OCI-LY7 (cell line): ENCODE data around the gene ACAD8. TPM values are rescaled to one million over a fixed set of nuclear protein-coding genes. Genes with fewer than 3 reads are reported as not detected.

Experiments used
- BruUV-seq: library from RNA; stranded (reverse); fragments of 400-500 nt; replicated peaks from 2 replicates; lab custom pipeline; 2021; lab: Mats Ljungman, UMichigan
- CTCF ChIA-PET: fragments of 300-600 bp; sonication (Branson Sonifier 250); formaldehyde crosslinking; loops from one replicate; lab custom pipeline; 2022; ENCODE audit warnings: antibody characterized with exemption; ENCODE audit not compliant: unreplicated experiment; lab: Charles Lee
- POLR2A ChIA-PET: fragments of 300-600 bp; sonication (Branson Sonifier 250); formaldehyde crosslinking; loops from one replicate; lab custom pipeline; 2022; ENCODE audit warnings: antibody characterized with exemption; lab: Charles Lee
- DNase-seq: peaks from one replicate; pipeline ENCODE4 v3.0.0-alpha.2; 2015; ENCODE audit warnings: low spot score
- H2AFZ ChIP-seq: fragments of 200-600 bp; sonication (generic), shearing (Covaris generic); 2 replicates; pipeline ENCODE4 v1.6.1; 2014; ENCODE audit warnings: mild to moderate bottlenecking, antibody characterized with exemption, low read length, moderate library complexity
- H3K27ac ChIP-seq: fragments of 200-600 bp; sonication (generic); 2 replicates; pipeline ENCODE4 v1.5.1; 2014; ENCODE audit warnings: mixed run types, low read depth, mild to moderate bottlenecking, moderate library complexity, low read length, inconsistent platforms; ENCODE audit not compliant: poor library complexity, severe bottlenecking
- H3K36me3 ChIP-seq: fragments of 200-600 bp; sonication (generic); 2 replicates; pipeline ENCODE4 v1.6.1; 2014; ENCODE audit warnings: mild to moderate bottlenecking, antibody characterized with exemption, low read length, moderate library complexity, mixed read lengths; ENCODE audit not compliant: insufficient read depth
- H3K4me1 ChIP-seq: fragments of 200-600 bp; sonication (generic); 2 replicates; pipeline ENCODE4 v1.5.1; 2014; ENCODE audit warnings: mild to moderate bottlenecking, low read length; ENCODE audit not compliant: insufficient read depth, poor library complexity, severe bottlenecking
- H3K4me2 ChIP-seq: fragments of 200-600 bp; sonication (generic); 2 replicates; pipeline ENCODE4 v1.6.1; 2014; ENCODE audit warnings: mild to moderate bottlenecking, low read length
- H3K4me3 ChIP-seq: fragments of 200-600 bp; sonication (generic); 2 replicates; pipeline ENCODE4 v1.5.1; 2014; ENCODE audit warnings: mild to moderate bottlenecking, low read depth, low read length; ENCODE audit not compliant: poor library complexity, severe bottlenecking
- H3K79me2 ChIP-seq: fragments of 200-600 bp; sonication (generic); 2 replicates; pipeline ENCODE4 v1.6.1; 2016; ENCODE audit warnings: low read depth, mild to moderate bottlenecking, low read length, moderate library complexity, mixed read lengths; ENCODE audit not compliant: insufficient read depth
- H3K9me2 ChIP-seq: fragments of 200-600 bp; sonication (generic); 2 replicates; pipeline ENCODE4 v1.6.1; 2016; ENCODE audit warnings: mild to moderate bottlenecking, low read length, mixed read lengths; ENCODE audit not compliant: insufficient read depth
- H3K9me3 ChIP-seq: fragments of 200-600 bp; sonication (generic); 2 replicates; pipeline ENCODE4 v1.6.1; 2014; ENCODE audit warnings: mild to moderate bottlenecking, mixed run types, low read length, mixed read lengths
- H4K20me1 ChIP-seq: fragments of 200-600 bp; sonication (generic); 2 replicates; pipeline ENCODE4 v1.6.1; 2014; ENCODE audit warnings: mild to moderate bottlenecking, antibody characterized with exemption, low read length, moderate library complexity, mixed read lengths; ENCODE audit not compliant: insufficient read depth
- CTCF ChIP-seq: fragments of 200-600 bp; sonication (generic); conservative IDR thresholded peaks from 2 replicates; pipeline ENCODE4 v1.5.1; 2014; ENCODE audit warnings: mild to moderate bottlenecking, antibody characterized with exemption, low read length, moderate library complexity, mixed read lengths
- EZH2phosphoT487 ChIP-seq: fragments of 200-600 bp; sonication (generic); IDR thresholded peaks from 2 replicates; pipeline ENCODE4 v1.6.1; 2018; ENCODE audit warnings: low read depth, borderline replicate concordance, mild to moderate bottlenecking, mixed run types, antibody characterized with exemption, low read length, moderate library complexity, mixed read lengths
- intact Hi-C: fragments of 100-400 bp; cut with micrococcal nuclease; formaldehyde crosslinking; loops from one replicate; pipeline ENCODE4 v1.10.0; 2022; ENCODE audit not compliant: unreplicated experiment
- total RNA-seq, 2 experiments: library from RNA; depleted of rRNA in 1 of 2; stranded (reverse); fragments of >200 nt in 1 of 2; shearing (Covaris generic) in 1 of 2; gene quantifications; 2 replicates each; pipeline ENCODE4 v1.2.3, GENCODE V29; 2014 to 2022

The ACAD8 gene
- total RNA-seq, 2 experiments from 2014 or later = 24.7 to 29.7 TPM

GRCh38 chr11:134276396-134277182 lies 23.2 kb downstream of the ACAD8 start:
- BruUV-seq = no TSS peak
- Histone ChIP-seq H4K20me1 (no peaks in the 10 kb centered on the region), H3K4me3 (no peak overlapping the region), H3K4me2 (no peak overlapping the region), H3K36me3 (no peaks in the 10 kb centered on the region), H3K9me2 (no peaks in the 10 kb centered on the region), H3K9me3 (no peaks in the 10 kb centered on the region), H3K79me2 (no peaks in the 10 kb centered on the region), H3K4me1 (no peaks in the 10 kb centered on the region), H2AFZ (no peak overlapping the region), H3K27ac (no peak overlapping the region)
- CTCF ChIA-PET = no interaction called here
- no peak for TF ChIP-seq EZH2phosphoT487
- no peak for TF ChIP-seq CTCF
- intact Hi-C loops = no loop called here
- DNase-seq = no peak
- POLR2A ChIA-PET = no interaction called here

- BruUV-seq = no TSS peak
- intact Hi-C loops = no loop called here
- no peak for DNase-seq
- no peak for TF ChIP-seq EZH2phosphoT487
- TF ChIP-seq CTCF = no peak
- Histone ChIP-seq H3K4me3 (no peak overlapping the region), H3K36me3 (no peaks in the 10 kb centered on the region), H3K4me2 (no peak overlapping the region), H3K4me1 (no peaks in the 10 kb centered on the region), H3K9me2 (no peaks in the 10 kb centered on the region), H4K20me1 (no peaks in the 10 kb centered on the region), H3K9me3 (no peaks in the 10 kb centered on the region), H3K27ac (no peak overlapping the region), H3K79me2 (no peaks in the 10 kb centered on the region), H2AFZ (no peak overlapping the region)
- POLR2A ChIA-PET = no interaction called here
- CTCF ChIA-PET = no interaction called here
These were observed 24.0 kb downstream of the ACAD8 start for GRCh38 chr11:134277183-134278001.
